WI38 (cell line): ENCODE results near the gene LRBA.

ENCODE experiments used
- H3K4me3 ChIP-seq: 2 replicates; pipeline ENCODE4 v1.5.1; 2011; ENCODE audit warnings: low read depth, mild to moderate bottlenecking, control low read depth, low read length
- TF ChIP-seq, protein P1 (sequence below): IDR thresholded peaks from 2 replicates; pipeline ENCODE4 v1.5.1; 2012; ENCODE audit warnings: low read depth, mild to moderate bottlenecking, control low read depth, low read length

LRBA gene

DNA sequence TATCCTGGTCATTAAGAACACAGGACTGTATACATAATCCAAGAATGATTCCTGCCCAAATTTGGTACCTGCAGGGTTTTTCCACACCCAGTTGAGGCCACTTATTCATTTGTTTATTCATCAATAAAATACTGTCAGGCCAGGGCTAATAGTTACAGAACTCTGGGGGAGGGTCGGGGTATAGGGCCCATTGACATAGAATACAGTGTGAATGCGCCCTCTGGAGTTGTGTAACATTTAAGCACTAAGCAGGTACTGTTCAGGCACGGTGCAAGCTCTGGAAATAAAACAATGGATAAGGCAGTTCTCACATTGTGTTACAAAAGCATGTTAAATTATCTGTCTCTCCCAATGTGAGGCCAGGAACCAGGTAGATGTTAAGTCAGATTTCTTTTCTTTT, 30.8 kb upstream of the LRBA start:
- TF ChIP-seq, protein P1, sequence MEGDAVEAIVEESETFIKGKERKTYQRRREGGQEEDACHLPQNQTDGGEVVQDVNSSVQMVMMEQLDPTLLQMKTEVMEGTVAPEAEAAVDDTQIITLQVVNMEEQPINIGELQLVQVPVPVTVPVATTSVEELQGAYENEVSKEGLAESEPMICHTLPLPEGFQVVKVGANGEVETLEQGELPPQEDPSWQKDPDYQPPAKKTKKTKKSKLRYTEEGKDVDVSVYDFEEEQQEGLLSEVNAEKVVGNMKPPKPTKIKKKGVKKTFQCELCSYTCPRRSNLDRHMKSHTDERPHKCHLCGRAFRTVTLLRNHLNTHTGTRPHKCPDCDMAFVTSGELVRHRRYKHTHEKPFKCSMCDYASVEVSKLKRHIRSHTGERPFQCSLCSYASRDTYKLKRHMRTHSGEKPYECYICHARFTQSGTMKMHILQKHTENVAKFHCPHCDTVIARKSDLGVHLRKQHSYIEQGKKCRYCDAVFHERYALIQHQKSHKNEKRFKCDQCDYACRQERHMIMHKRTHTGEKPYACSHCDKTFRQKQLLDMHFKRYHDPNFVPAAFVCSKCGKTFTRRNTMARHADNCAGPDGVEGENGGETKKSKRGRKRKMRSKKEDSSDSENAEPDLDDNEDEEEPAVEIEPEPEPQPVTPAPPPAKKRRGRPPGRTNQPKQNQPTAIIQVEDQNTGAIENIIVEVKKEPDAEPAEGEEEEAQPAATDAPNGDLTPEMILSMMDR, result no peak
- H3K4me3 ChIP-seq, result no peak overlapping the region

DNA sequence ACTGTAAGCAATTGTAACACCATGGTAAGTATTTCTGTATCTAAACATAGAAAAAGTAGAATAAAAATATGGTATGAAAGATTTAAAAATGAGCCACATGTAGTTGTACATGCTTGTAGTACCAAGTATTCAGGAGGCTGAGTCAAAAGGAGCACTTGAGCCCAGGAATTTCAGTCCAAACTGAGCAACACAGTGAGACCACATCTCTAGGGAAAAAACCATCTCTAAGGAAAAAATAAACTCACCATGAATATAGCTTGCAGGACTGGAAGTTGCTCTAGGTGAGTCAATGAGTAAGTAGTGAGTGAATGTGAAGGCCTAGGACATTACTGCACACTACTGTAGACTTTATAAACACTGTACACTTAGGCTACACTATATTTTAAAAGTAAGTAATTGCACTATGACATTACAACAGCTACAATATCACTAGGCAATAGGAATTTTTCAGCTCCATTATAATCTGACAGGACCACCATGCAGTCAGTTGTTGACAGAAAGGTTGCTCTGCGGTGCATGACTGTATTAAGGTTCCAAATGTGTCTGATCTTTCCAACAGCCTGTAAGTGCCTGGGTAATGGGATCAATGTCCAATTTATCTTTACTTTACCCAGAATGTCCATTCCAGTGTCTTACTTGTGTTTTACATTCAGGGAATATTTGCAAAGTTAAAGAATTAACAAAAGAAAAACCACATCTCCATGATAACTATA, 28.9 kb upstream of the LRBA start:
- TF ChIP-seq, protein P1, result no peak

GRCh38 chr4:151039733-151040132, 24.6 kb upstream of the LRBA start:
- TF ChIP-seq, protein P1, result no peak
- H3K4me3 ChIP-seq, result no peak overlapping the region

More for the DNA sequence above, 28.9 kb upstream of the LRBA start:
- H3K4me3 ChIP-seq, result no peak overlapping the region

DNA sequence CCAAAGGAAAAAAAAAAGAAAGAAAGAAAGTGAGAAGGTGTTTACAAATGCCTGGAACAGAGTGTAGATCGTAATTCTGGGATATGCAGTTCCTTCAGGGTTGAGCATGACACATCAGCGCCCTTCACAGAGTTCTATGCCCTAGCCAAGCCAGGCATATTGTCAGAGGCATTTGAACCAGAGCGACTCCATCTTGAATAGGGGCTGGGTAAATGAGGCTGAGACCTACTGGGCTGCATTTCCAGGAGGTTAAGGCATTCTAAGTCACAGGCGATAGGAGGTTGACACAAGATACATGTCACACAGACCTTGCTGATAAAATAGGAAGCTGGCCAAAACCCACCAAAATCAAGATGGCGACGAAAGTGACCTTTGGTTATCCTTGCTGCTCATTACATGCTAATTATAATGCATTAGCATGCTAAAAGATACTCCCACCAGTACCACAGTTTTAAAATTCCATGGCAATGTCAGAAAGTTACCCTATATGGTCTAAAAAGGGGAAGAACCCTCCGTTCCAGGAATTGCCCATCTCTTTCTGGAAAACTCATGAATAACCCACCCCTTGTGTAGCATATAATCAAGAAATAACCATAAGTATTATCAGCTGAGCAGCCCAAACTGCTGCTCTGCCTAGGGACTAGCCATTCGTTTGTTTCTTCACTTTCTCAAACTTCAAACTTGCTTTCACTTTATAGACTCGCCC, 23.5 kb upstream of the LRBA start:
- TF ChIP-seq, protein P1, result no peak
- peak overlapping the region; percentile 9; the same call in 1 of the 2 replicates for H3K4me3 ChIP-seq

GRCh38 chr4:151035911-151036310, 20.8 kb upstream of the LRBA start:
- TF ChIP-seq, protein P1, result no peak
- H3K4me3 ChIP-seq, result no peak overlapping the region

- H3K4me3 ChIP-seq, result no peak overlapping the region
- TF ChIP-seq, protein P1, result no peak
These were observed 20.2 kb upstream of the LRBA start for GRCh38 chr4:151035328-151035727.

DNA sequence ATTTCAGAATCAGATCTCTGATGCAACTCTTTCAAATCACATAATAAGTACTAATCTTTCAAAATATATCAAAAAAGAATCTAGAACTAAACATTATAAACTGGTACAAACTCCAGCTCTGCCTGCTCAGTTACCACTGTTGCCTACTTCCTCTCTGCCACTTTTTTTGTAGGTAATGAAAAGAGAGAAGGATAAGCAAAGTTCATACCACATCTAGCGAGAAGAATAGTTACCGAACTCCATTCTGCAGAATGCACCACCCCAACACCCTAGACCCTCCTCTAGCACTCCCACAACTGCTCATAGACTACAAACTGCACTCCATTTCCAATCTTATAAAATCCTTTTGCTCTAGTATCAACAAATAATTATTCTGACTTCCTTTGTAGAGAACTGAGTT, 19.7 kb upstream of the LRBA start:
- TF ChIP-seq, protein P1, result no peak
- H3K4me3 ChIP-seq, result no peak overlapping the region
